Thymus (tissue), 11 donors: ENCODE measurements around the gene PPCDC. TPM values are rescaled to one million over a fixed set of nuclear protein-coding genes. Genes with fewer than 3 reads are reported as not detected.

ENCODE experiments used
- DNase-seq, 9 donors: peaks; one replicate each; pipeline ENCODE4 v3.0.0-alpha.2; 2013; ENCODE audit warnings: low spot score in 9 of 9, low read depth in 6 of 9, missing footprints in 1 of 9
- H3K27ac ChIP-seq, 2 donors: one replicate each; pipeline ENCODE4 v1.5.1; 2013; ENCODE audit warnings: control low read depth in 1 of 2, low read depth in 1 of 2, low read length in 1 of 2, mild to moderate bottlenecking in 1 of 2, moderate library complexity in 1 of 2
- H3K27me3 ChIP-seq, 2 donors: one replicate each; pipeline ENCODE4 v1.5.1; 2013; ENCODE audit warnings: low read length in 1 of 2; ENCODE audit not compliant: control insufficient read depth in 2 of 2, insufficient read depth in 1 of 2
- H3K36me3 ChIP-seq, 2 donors: one replicate each; pipeline ENCODE4 v1.5.1; 2013; ENCODE audit warnings: low read length in 1 of 2, mild to moderate bottlenecking in 1 of 2, moderate library complexity in 1 of 2; ENCODE audit not compliant: control insufficient read depth in 2 of 2, insufficient read depth in 2 of 2
- H3K4me1 ChIP-seq, 2 donors: one replicate each; pipeline ENCODE4 v1.5.1; 2013; ENCODE audit warnings: low read length in 2 of 2; ENCODE audit not compliant: control insufficient read depth in 2 of 2, insufficient read depth in 2 of 2
- H3K4me3 ChIP-seq, 2 donors: one replicate each; pipeline ENCODE4 v1.5.1; 2013; ENCODE audit warnings: low read length in 2 of 2, control low read depth in 1 of 2, mild to moderate bottlenecking in 1 of 2
- H3K9me3 ChIP-seq, 2 donors: one replicate each; pipeline ENCODE4 v1.5.1; 2013; ENCODE audit warnings: low read length in 1 of 2, mild to moderate bottlenecking in 1 of 2; ENCODE audit not compliant: control insufficient read depth in 2 of 2, insufficient read depth in 1 of 2
- WGBS: extraction: QIAGEN DNeasy Blood & Tissue Kit; methylation state at CpG from one replicate; pipeline ENCODE4 v1.1.7; 2013; 5-methylcytosine and 5-hydroxymethylcytosine counted together
- polyA plus RNA-seq: library from polyadenylated mRNA; stranded (reverse); fragments of 200-250 nt; gene quantifications from one replicate; pipeline ENCODE4 v1.2.3, GENCODE V29; 2013
- total RNA-seq: library from RNA; stranded (reverse); fragments of 120-200 nt; gene quantifications from one replicate; pipeline ENCODE4 v1.2.4, GENCODE V29; 2013
- donor health status: healthy.

Gene PPCDC
- total and polyA plus RNA-seq, 2 donors = 11.3 to 20.9 TPM

- Histone ChIP-seq H3K9me3 (no peaks in the 10 kb centered on the region), H3K4me1 (no peaks in the 10 kb centered on the region), H3K4me3 (no peak overlapping the region), H3K36me3 (no peaks in the 10 kb centered on the region), H3K27ac (no peak overlapping the region), H3K27me3 (peaks cover 0 to 12% of the 10 kb centered on the region in 2 donors)
- 88% methylated on average over 7 of the region's 7 CpGs for WGBS
- no peak for DNase-seq
Observed at GRCh38 chr15:75002398-75002797, 21.0 kb upstream of the PPCDC start.

- no peaks in the 10 kb centered on the region for H3K27me3 ChIP-seq
- no peaks in the 10 kb centered on the region for H3K4me1 ChIP-seq
- WGBS = 89% methylated on average over 13 of the region's 13 CpGs
- no peak overlapping the region for H3K27ac ChIP-seq
- H3K4me3 ChIP-seq = no peak overlapping the region
- H3K9me3 ChIP-seq = no peaks in the 10 kb centered on the region
- H3K36me3 ChIP-seq = no peaks in the 10 kb centered on the region
- no peak for DNase-seq
Observed at GRCh38 chr15:75007216-75007615, 16.2 kb upstream of the PPCDC start.

- Histone ChIP-seq H3K4me1 (no peaks in the 10 kb centered on the region), H3K9me3 (no peaks in the 10 kb centered on the region), H3K27me3 (no peaks in the 10 kb centered on the region), H3K4me3 (no peak overlapping the region), H3K27ac (no peak overlapping the region), H3K36me3 (no peaks in the 10 kb centered on the region)
- no peak for DNase-seq
- 18% methylated on average over 5 of the region's 5 CpGs for WGBS
Observed at GRCh38 chr15:75008221-75008625, 15.2 kb upstream of the PPCDC start.

- no peak overlapping the region for H3K4me3 ChIP-seq
- H3K27ac ChIP-seq = no peak overlapping the region
- no peaks in the 10 kb centered on the region for H3K9me3 ChIP-seq
- H3K4me1 ChIP-seq = no peaks in the 10 kb centered on the region
- H3K36me3 ChIP-seq = no peaks in the 10 kb centered on the region
- H3K27me3 ChIP-seq = no peaks in the 10 kb centered on the region
- WGBS = 24% methylated on average over 6 of the region's 6 CpGs
- DNase-seq = no peak
Observed at GRCh38 chr15:75008629-75009326, 14.6 kb upstream of the PPCDC start.

GRCh38 chr15:75016431-75016830 lies 7.0 kb upstream of the PPCDC start:
- WGBS = 95% methylated on average over 15 of the region's 15 CpGs
- H3K27ac ChIP-seq = no peak overlapping the region
- DNase-seq = no peak
- H3K36me3 ChIP-seq = no peaks in the 10 kb centered on the region
- H3K9me3 ChIP-seq = no peaks in the 10 kb centered on the region
- no peaks in the 10 kb centered on the region for H3K4me1 ChIP-seq
- no peaks in the 10 kb centered on the region for H3K27me3 ChIP-seq
- H3K4me3 ChIP-seq = no peak overlapping the region

GRCh38 chr15:75019916-75020315 lies 3.5 kb upstream of the PPCDC start:
- Histone ChIP-seq H3K36me3 (no peaks in the 10 kb centered on the region), H3K27ac (no peak overlapping the region), H3K4me1 (peaks cover 8 to 17% of the 10 kb centered on the region in 2 donors), H3K27me3 (no peaks in the 10 kb centered on the region), H3K4me3 (no peak overlapping the region), H3K9me3 (no peaks in the 10 kb centered on the region)
- DNase-seq = no peak
- 92% methylated on average over 3 of the region's 3 CpGs for WGBS

- WGBS = 66% methylated on average over 8 of the region's 8 CpGs
- H3K9me3 ChIP-seq = no peaks in the 10 kb centered on the region
- H3K4me1 ChIP-seq = peaks cover 8 to 29% of the 10 kb centered on the region in 2 donors
- no peak overlapping the region for H3K27ac ChIP-seq
- DNase-seq = no peak
- H3K27me3 ChIP-seq = no peaks in the 10 kb centered on the region
- no peak overlapping the region for H3K4me3 ChIP-seq
- no peaks in the 10 kb centered on the region for H3K36me3 ChIP-seq
Observed at GRCh38 chr15:75021341-75021740, 2.0 kb upstream of the PPCDC start.

- no peak for DNase-seq
- peaks cover 0 to 2% of the 10 kb centered on the region in 2 donors for H3K36me3 ChIP-seq
- H3K4me3 ChIP-seq = no peak overlapping the region
- H3K27ac ChIP-seq = no peak overlapping the region
- 96% methylated on average over 2 of the region's 2 CpGs for WGBS
- H3K4me1 ChIP-seq = peaks cover 8 to 29% of the 10 kb centered on the region in 2 donors
- no peaks in the 10 kb centered on the region for H3K27me3 ChIP-seq
- no peaks in the 10 kb centered on the region for H3K9me3 ChIP-seq
Observed at GRCh38 chr15:75022783-75023180, 608 bp upstream of the PPCDC start.

GRCh38 chr15:75023872-75024636 lies 664 bp downstream of the PPCDC start:
- peak overlapping the region; percentile 79 to 80 for H3K4me3 ChIP-seq
- DNase-seq = peak in 2 of 9 donors; percentile 13 to 54
- peaks cover 0 to 9% of the 10 kb centered on the region in 2 donors for H3K36me3 ChIP-seq
- H3K27ac ChIP-seq = peak overlapping the region; percentile 70 to 86
- 14% methylated on average over 12 of the region's 12 CpGs for WGBS
- H3K4me1 ChIP-seq = peaks cover 8 to 36% of the 10 kb centered on the region in 2 donors
- H3K27me3 ChIP-seq = no peaks in the 10 kb centered on the region
- H3K9me3 ChIP-seq = no peaks in the 10 kb centered on the region
